Measurements from ENCODE around the gene BABAM2.

Gene BABAM2

DNA sequence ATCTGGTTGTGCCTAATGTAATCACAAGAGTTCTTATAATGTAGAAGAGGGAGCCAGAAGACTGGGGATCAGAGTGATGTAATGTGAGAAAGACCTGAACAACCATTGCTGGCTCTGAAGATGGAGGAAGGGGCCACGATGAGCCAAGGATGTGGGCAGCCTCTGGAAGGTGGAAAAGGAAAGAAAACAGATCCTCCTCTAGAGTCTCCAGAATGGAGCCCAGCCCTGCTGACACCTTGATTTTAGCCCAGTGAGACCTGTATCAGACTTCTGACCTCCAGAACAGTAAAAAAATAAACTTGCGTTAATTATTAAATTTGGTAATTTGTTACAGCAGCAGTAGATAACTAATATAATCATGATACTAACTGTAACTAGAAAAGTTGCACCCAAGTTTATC lies 3.4 kb upstream of the BABAM2 start:
- no peak overlapping the region for H3K4me3 ChIP-seq (ENCODE audit: low read depth, low read length)
- DNase-seq (ENCODE audit: low read depth) = no peak
- TF ChIP-seq, protein P1, sequence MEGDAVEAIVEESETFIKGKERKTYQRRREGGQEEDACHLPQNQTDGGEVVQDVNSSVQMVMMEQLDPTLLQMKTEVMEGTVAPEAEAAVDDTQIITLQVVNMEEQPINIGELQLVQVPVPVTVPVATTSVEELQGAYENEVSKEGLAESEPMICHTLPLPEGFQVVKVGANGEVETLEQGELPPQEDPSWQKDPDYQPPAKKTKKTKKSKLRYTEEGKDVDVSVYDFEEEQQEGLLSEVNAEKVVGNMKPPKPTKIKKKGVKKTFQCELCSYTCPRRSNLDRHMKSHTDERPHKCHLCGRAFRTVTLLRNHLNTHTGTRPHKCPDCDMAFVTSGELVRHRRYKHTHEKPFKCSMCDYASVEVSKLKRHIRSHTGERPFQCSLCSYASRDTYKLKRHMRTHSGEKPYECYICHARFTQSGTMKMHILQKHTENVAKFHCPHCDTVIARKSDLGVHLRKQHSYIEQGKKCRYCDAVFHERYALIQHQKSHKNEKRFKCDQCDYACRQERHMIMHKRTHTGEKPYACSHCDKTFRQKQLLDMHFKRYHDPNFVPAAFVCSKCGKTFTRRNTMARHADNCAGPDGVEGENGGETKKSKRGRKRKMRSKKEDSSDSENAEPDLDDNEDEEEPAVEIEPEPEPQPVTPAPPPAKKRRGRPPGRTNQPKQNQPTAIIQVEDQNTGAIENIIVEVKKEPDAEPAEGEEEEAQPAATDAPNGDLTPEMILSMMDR (IDR thresholded peaks at IDR 0.05; ENCODE audit: low read depth, low read length, missing control alignments) = no peak

DNA sequence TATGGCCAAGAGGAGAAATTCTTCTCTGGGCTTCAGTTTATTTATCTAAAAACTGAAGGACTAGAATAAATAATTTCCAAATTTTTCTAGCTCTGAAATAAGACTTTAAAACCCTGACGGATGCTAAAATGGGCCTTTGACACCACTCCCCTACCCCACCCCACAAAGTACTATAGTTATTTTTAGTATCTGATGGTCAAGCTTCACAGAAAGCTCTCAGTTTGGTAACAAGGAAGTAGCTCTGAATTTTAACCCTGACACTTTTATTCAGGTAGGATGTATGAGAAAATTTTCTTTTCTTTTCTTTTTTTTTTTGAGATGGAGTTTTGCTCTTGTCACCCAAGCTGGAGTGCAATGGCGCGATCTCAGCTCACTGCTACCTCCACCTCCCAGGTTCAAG lies 2.7 kb upstream of the BABAM2 start:
- no peak overlapping the region for H3K4me3 ChIP-seq (ENCODE audit: low read depth, low read length)
- TF ChIP-seq, protein P1 (IDR thresholded peaks at IDR 0.05; ENCODE audit: low read depth, low read length, missing control alignments) = no peak
- DNase-seq (ENCODE audit: low read depth) = no peak

DNA sequence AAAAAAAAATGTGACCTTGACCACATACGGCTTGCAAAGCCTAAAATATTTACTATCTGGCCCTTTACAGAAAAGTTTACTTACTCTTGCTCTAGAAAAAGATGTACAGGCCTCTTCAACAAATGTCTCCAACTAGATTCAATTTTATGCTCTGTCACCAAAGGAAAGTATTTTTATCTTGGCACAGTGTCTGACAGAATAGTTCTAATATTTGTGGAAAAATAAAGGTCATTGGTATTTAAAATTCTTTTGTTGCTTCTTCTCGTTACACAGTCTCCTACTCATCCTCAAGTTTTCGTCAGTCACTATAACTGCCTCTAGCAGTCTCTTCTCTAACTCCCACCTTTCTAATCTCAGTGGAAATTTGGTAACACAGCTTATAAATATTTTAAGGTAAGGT lies 1.7 kb upstream of the BABAM2 start:
- H3K4me3 ChIP-seq (ENCODE audit: low read depth, low read length) = no peak overlapping the region
- TF ChIP-seq, protein P1 (IDR thresholded peaks at IDR 0.05; ENCODE audit: low read depth, low read length, missing control alignments) = no peak
- no peak for DNase-seq (ENCODE audit: low read depth)

DNA sequence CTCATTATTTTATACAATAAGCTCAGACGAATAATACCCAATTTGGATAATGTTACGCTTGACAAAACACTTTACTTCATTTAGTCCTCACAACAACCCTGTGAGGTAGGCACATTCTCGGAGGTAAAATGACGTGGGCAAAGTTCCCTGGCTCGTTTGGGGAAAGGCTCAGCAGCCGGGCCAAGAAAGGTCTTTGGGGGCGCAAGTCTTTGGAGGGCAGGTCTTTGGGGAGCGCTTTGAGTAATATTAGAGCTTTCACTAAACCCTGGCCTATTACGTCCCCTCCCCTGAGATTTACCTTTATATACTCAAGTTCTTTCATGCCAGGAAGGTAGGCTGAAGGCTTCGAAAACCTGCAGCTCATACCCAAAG lies 769 bp upstream of the BABAM2 start:
- TF ChIP-seq, protein P1 (IDR thresholded peaks at IDR 0.05; ENCODE audit: low read depth, low read length, missing control alignments) = no peak

DNA sequence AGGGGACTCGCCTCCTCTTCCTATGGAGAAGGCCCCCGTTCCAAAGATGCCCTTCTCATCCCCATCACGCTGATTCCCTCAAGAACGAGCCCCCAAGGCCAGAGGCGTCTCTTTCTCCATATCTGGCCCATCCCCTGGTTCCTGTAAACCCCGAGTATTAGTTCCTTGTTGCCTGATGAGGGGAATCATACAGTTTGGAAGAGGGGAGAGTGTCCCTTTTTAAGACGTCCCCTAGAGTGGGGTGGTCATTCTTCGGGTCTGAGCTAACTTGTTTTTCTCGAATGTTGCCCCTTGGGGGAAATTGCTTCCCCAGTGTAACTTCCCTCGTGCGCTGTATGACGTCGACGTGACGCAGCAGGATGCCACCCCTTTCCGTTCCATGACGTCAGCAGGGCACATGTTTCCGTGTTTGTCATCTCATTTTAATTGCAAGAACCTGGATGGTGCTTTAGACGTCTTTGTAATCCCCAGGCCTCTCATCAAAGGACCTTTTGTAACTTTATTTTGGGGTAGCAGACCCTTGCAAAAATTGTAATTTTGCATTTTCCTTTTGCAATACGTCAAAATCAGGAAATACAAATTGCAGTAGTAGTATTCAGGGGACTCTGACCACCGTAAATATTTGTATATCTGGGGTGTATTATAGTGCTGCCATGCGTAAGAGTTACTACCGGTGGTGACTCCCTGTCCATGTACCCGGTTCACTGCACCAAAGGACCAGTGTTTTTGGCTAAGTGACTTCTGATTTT lies 569 bp downstream of the BABAM2 start:
- DNase-seq (ENCODE audit: low read depth) = peak; percentile 65
- peak overlapping the region; percentile 98 for H3K4me3 ChIP-seq (ENCODE audit: low read depth, low read length)
- TF ChIP-seq, protein P1 (IDR thresholded peaks at IDR 0.05; ENCODE audit: low read depth, low read length, missing control alignments) = no peak

More for the DNA sequence above, 769 bp upstream of the BABAM2 start:
- DNase-seq (ENCODE audit: low read depth) = no peak
- peak overlapping the region; percentile 98 for H3K4me3 ChIP-seq (ENCODE audit: low read depth, low read length)

DNA sequence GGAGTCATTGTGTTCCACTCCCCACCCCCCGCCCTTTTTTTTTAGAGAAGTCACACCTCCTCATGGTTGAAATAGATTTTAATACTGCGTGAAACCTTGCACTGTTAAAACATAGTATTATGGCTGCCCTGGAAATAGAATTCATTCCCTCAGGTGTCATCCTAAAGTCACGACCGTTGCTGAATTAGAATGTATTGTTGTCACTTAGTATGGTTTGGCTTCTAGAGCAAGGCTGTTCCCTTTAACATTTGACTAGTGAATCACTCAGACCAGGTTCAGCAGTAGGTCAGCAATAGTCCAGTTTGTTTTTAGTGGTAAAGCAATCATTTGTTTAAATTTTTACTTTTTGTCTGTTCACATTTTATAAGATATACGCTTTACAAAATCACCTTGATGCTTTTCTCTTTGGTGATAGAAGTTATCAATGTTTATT lies 1.2 kb downstream of the BABAM2 start:
- H3K4me3 ChIP-seq (ENCODE audit: low read depth, low read length) = peak overlapping the region; percentile 98
- DNase-seq (ENCODE audit: low read depth) = no peak
- TF ChIP-seq, protein P1 (IDR thresholded peaks at IDR 0.05; ENCODE audit: low read depth, low read length, missing control alignments) = no peak

DNA sequence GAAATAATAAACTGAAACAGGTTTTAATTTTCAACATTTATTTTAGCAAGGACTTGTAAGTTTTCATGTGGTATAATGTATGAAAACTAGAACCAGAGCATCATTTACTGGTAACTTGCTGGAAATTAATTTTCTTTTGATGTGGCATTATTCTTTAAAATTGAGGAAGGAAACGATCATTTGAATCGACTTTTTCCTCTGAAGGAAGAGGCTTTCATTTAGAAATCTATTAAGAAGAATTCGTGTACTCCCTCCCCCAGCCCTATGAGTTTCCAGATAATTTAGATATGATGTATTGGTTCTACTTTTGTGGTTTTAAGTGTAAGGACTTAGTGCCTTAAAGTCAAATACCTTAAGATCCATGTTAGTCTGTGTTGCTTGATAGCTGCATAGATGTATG lies 2.5 kb downstream of the BABAM2 start:
- H3K4me3 ChIP-seq (ENCODE audit: low read depth, low read length) = no peak overlapping the region
- no peak for DNase-seq (ENCODE audit: low read depth)
- TF ChIP-seq, protein P1 (IDR thresholded peaks at IDR 0.05; ENCODE audit: low read depth, low read length, missing control alignments) = no peak
